Fibroblast of lung (primary cell): Measurements from ENCODE around the gene DRC3. TPM values are rescaled to one million over a fixed set of nuclear protein-coding genes. Genes with fewer than 3 reads are reported as not detected.

ENCODE experiments used
- DNase-seq, 2 donors: peaks; one replicate each; pipeline versions ENCODE4 v3.0.0 to v3.0.0-alpha.2; 2010; ENCODE audit warnings: low read depth in 2 of 2
- H2AFZ ChIP-seq: 2 replicates; pipeline ENCODE4 v1.5.1; 2012; ENCODE audit warnings: low read length, control low read depth, inconsistent platforms
- H3K27ac ChIP-seq: 2 replicates; pipeline ENCODE4 v1.5.1; 2011; ENCODE audit warnings: low read length, control low read depth; ENCODE audit not compliant: insufficient read depth
- H3K27me3 ChIP-seq: 2 replicates; pipeline ENCODE4 v1.5.1; 2011; ENCODE audit warnings: mild to moderate bottlenecking, low read length; ENCODE audit not compliant: control insufficient read depth, insufficient read depth
- H3K36me3 ChIP-seq: 2 replicates; pipeline ENCODE4 v1.5.1; 2011; ENCODE audit warnings: low read length; ENCODE audit not compliant: control insufficient read depth, insufficient read depth
- H3K4me1 ChIP-seq: 2 replicates; pipeline ENCODE4 v1.5.1; 2011; ENCODE audit warnings: low read length; ENCODE audit not compliant: control insufficient read depth, insufficient read depth; ENCODE audit errors: extremely low read depth
- H3K4me2 ChIP-seq: 2 replicates; pipeline ENCODE4 v1.5.1; 2011; ENCODE audit warnings: low read length, control low read depth; ENCODE audit not compliant: insufficient read depth; ENCODE audit errors: extremely low read depth
- H3K4me3 ChIP-seq, 4 experiments: fragments of 200-600 bp in 1 of 4; sonication (generic) in 1 of 4; replicated peaks in 1 of 4; 2 replicates each; pipeline ENCODE4 v1.5.1; 2011 to 2016; ENCODE audit warnings: low read length in 4 of 4, low read depth in 3 of 4, mild to moderate bottlenecking in 3 of 4, control low read depth in 2 of 4, inconsistent platforms in 1 of 4, mixed read lengths in 1 of 4; ENCODE audit not compliant: insufficient read depth in 1 of 4; ENCODE audit errors: control extremely low read depth in 1 of 4
- H3K79me2 ChIP-seq: 2 replicates; pipeline ENCODE4 v1.5.1; 2012; ENCODE audit warnings: mild to moderate bottlenecking, low read length, inconsistent platforms; ENCODE audit not compliant: control insufficient read depth, insufficient read depth
- H3K9ac ChIP-seq: 2 replicates; pipeline ENCODE4 v1.5.1; 2011; ENCODE audit warnings: mild to moderate bottlenecking, low read length, control low read depth; ENCODE audit not compliant: insufficient read depth
- H3K9me3 ChIP-seq: 2 replicates; pipeline ENCODE4 v1.5.1; 2012; ENCODE audit warnings: low read depth, low read length; ENCODE audit not compliant: control insufficient read depth, insufficient read depth
- H4K20me1 ChIP-seq: 2 replicates; pipeline ENCODE4 v1.5.1; 2011; ENCODE audit warnings: low read length; ENCODE audit not compliant: control insufficient read depth, insufficient read depth; ENCODE audit errors: extremely low read depth
- CTCF ChIP-seq, 2 donors: IDR thresholded peaks in 1 of 2; conservative IDR thresholded peaks in 1 of 2; 1 replicate in 1 of 2; 2 replicates in 1 of 2; pipeline ENCODE4 v1.5.1; 2011 to 2012; ENCODE audit warnings: low read length in 2 of 2, control low read depth in 1 of 2, inconsistent platforms in 1 of 2, low read depth in 1 of 2, mild to moderate bottlenecking in 1 of 2
- EZH2 ChIP-seq: IDR thresholded peaks from 2 replicates; pipeline ENCODE4 v1.5.1; 2012; ENCODE audit warnings: low read length, control low read depth, mild to moderate bottlenecking; ENCODE audit errors: missing control alignments
- polyA plus RNA-seq, 2 donors: library from polyadenylated mRNA; depleted of rRNA in 1 of 2; stranded (reverse) in 1 of 2; unstranded in 1 of 2; fragments of >200 nt; gene quantifications; 2 replicates each; pipeline ENCODE4 v1.2.1, GENCODE V29; 2011 to 2012; ENCODE audit warnings: missing spikeins in 1 of 2
- total RNA-seq: library from RNA; depleted of rRNA; stranded (reverse); fragments of >200 nt; gene quantifications from 2 replicates; pipeline ENCODE4 v1.2.1, GENCODE V29; 2014

The DRC3 gene
- total and polyA plus RNA-seq, 2 donors (not counting 1 experiment from before 2014, with no cell fraction given): 0.33 to 0.37 TPM

GRCh38 chr17:18004345-18004744 lies 31.7 kb downstream of the DRC3 start:
- Histone ChIP-seq H3K79me2 (no peaks in the 10 kb centered on the region), H3K9me3 (no peaks in the 10 kb centered on the region), H3K36me3 (no peaks in the 10 kb centered on the region), H3K4me1 (peaks cover 7% of the 10 kb centered on the region), H3K4me3 (no peak overlapping the region), H3K4me2 (no peak overlapping the region), H3K9ac (no peak overlapping the region), H2AFZ (no peak overlapping the region), H4K20me1 (no peaks in the 10 kb centered on the region), H3K27me3 (no peaks in the 10 kb centered on the region), H3K27ac (no peak overlapping the region)
- DNase-seq: no peak
- no peak for TF ChIP-seq CTCF (conservative IDR thresholded peaks at IDR 0.05 in 1 of 2, IDR thresholded peaks at IDR 0.05 in 1 of 2; ENCODE audit: low read depth in 1 of 2, low read length in 2 of 2)
- TF ChIP-seq EZH2: no peak

GRCh38 chr17:18004884-18005305 lies 32.2 kb downstream of the DRC3 start:
- H3K4me1 ChIP-seq: peaks cover 7% of the 10 kb centered on the region

GRCh38 chr17:18005496-18005895 lies 32.8 kb downstream of the DRC3 start:
- Histone ChIP-seq H3K27ac (no peak overlapping the region), H3K79me2 (no peaks in the 10 kb centered on the region), H3K27me3 (no peaks in the 10 kb centered on the region), H3K36me3 (no peaks in the 10 kb centered on the region), H3K4me1 (peaks cover 7% of the 10 kb centered on the region), H2AFZ (no peak overlapping the region), H4K20me1 (no peaks in the 10 kb centered on the region), H3K4me3 (no peak overlapping the region), H3K4me2 (no peak overlapping the region), H3K9me3 (no peaks in the 10 kb centered on the region), H3K9ac (no peak overlapping the region)
- DNase-seq: no peak
- no peak for TF ChIP-seq CTCF (conservative IDR thresholded peaks at IDR 0.05 in 1 of 2, IDR thresholded peaks at IDR 0.05 in 1 of 2; ENCODE audit: low read depth in 1 of 2, low read length in 2 of 2)
- no peak for TF ChIP-seq EZH2

More at GRCh38 chr17:18004884-18005305, 32.2 kb downstream of the DRC3 start:
- Histone ChIP-seq H2AFZ (no peak overlapping the region), H3K9me3 (no peaks in the 10 kb centered on the region), H4K20me1 (no peaks in the 10 kb centered on the region), H3K27me3 (no peaks in the 10 kb centered on the region), H3K9ac (no peak overlapping the region), H3K79me2 (no peaks in the 10 kb centered on the region), H3K27ac (no peak overlapping the region), H3K4me3 (no peak overlapping the region), H3K36me3 (no peaks in the 10 kb centered on the region), H3K4me2 (no peak overlapping the region)
- TF ChIP-seq EZH2: no peak
- TF ChIP-seq CTCF (conservative IDR thresholded peaks at IDR 0.05 in 1 of 2, IDR thresholded peaks at IDR 0.05 in 1 of 2; ENCODE audit: low read depth in 1 of 2, low read length in 2 of 2): peak in 1 of 2 donors; percentile 40
- no peak for DNase-seq
